WERI-Rb-1 (cell line): Measurements from ENCODE around the gene SEMA4D.

Experiments
- DNase-seq: peaks from one replicate; pipeline ENCODE4 v3.0.0-alpha.2; 2020
- H3K27ac ChIP-seq: fragments of 250-450 bp; sonication (Bioruptor Pico); 2 replicates; pipeline ENCODE4 v1.5.1; 2020; ENCODE audit warnings: mild to moderate bottlenecking, moderate library complexity
- H3K27me3 ChIP-seq: fragments of 250-450 bp; sonication (Bioruptor Pico); 2 replicates; pipeline ENCODE4 v1.5.1; 2021; ENCODE audit warnings: mild to moderate bottlenecking, low read depth, moderate library complexity; ENCODE audit not compliant: insufficient read depth, severe bottlenecking
- H3K36me3 ChIP-seq: fragments of 250-450 bp; sonication (Bioruptor Pico); 2 replicates; pipeline ENCODE4 v1.5.1; 2020; ENCODE audit warnings: mild to moderate bottlenecking, moderate library complexity
- H3K4me3 ChIP-seq: 2 replicates; pipeline ENCODE4 v1.5.1; 2011; ENCODE audit warnings: low read depth, mild to moderate bottlenecking, control low read depth, low read length
- H3K9me3 ChIP-seq: fragments of 250-450 bp; sonication (Bioruptor Pico); 2 replicates; pipeline ENCODE4 v1.5.1; 2021; ENCODE audit warnings: mild to moderate bottlenecking, moderate library complexity; ENCODE audit not compliant: severe bottlenecking
- TF ChIP-seq, protein P1 (sequence below): IDR thresholded peaks from 2 replicates; pipeline ENCODE4 v1.5.1; 2011; ENCODE audit warnings: low read depth, mild to moderate bottlenecking, control low read depth, inconsistent platforms, low read length

Gene SEMA4D

DNA sequence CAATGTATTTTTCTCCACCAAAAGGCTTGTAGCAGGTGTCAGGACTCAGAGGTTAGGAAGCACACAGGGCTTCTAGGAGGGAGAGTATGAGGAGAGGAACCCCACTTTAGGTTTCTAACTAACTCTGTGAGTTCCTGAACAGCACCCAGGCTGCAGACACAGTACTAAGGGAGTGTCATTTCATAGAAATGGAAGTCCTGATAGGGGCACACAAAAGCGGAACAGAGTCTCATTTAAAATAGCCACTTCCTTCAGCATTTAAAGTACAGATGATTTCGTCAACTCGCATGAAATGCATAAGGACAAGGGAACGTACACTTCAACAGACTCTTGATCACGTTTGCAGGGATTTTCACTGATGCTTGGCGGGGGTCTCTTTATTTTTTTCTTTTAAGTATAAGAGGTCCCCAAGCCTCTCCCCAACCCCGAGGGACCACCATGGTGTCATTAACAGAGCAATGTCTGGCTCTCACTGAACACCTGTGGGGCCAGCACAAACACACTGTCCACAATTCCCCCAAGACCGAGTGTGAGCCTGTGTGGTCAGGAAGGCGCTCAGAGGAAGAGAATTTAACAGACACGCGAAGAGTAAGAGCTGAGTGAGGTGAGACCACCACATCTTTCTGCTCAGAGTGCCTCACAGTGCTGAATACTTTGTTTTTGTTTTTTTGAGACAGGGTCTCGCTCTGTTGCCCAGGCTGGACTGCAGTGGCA, 97.4 kb downstream of the SEMA4D start:
- H3K27ac ChIP-seq: no peak overlapping the region
- no peaks in the 10 kb centered on the region for H3K9me3 ChIP-seq
- H3K27me3 ChIP-seq: no peaks in the 10 kb centered on the region
- DNase-seq: no peak
- H3K36me3 ChIP-seq: peaks cover 20% of the 10 kb centered on the region
- no peak overlapping the region for H3K4me3 ChIP-seq
- TF ChIP-seq, protein P1, sequence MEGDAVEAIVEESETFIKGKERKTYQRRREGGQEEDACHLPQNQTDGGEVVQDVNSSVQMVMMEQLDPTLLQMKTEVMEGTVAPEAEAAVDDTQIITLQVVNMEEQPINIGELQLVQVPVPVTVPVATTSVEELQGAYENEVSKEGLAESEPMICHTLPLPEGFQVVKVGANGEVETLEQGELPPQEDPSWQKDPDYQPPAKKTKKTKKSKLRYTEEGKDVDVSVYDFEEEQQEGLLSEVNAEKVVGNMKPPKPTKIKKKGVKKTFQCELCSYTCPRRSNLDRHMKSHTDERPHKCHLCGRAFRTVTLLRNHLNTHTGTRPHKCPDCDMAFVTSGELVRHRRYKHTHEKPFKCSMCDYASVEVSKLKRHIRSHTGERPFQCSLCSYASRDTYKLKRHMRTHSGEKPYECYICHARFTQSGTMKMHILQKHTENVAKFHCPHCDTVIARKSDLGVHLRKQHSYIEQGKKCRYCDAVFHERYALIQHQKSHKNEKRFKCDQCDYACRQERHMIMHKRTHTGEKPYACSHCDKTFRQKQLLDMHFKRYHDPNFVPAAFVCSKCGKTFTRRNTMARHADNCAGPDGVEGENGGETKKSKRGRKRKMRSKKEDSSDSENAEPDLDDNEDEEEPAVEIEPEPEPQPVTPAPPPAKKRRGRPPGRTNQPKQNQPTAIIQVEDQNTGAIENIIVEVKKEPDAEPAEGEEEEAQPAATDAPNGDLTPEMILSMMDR: no peak

DNA sequence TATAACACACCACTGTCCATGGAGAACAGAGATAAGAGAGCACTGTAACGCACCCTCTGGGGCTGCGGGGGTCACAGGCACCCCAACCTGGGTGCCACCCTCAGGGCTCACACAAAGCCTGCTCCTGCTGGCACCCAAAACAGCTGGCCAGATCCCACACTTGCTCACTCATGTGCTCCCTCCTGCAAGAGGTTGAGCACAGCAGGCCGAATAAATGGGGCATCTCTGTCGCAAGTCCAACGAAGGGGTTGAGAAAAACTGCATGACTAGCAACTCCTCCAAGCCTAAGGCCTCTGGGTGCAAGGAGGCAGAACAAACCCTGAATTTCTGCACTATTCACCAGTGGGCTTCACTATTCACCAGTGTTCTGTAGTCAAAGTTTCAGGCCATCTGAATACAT, 99.3 kb downstream of the SEMA4D start:
- H3K27me3 ChIP-seq: no peaks in the 10 kb centered on the region

DNA sequence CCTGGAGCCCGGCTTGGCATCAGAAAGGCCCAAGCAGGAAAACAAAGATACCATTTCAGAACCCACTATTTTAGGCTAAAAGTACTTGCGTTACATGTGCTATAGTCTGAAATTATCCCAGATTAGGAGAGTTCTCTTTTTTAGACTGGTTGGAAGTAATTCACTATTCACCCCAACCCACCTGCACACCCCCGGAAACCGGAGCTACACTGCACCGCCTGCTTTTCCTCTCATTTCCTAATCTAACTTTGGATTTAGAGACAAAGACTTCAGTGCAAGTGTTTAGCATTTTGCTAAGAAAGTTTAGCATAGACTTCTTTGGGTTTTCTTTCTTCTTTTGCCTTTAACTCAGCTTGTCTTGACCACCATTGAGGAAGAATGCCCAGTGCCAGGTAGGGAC, 100.4 kb downstream of the SEMA4D start:
- no peak for DNase-seq
- H3K27ac ChIP-seq: no peak overlapping the region
- peaks cover 37% of the 10 kb centered on the region for H3K36me3 ChIP-seq
- no peak overlapping the region for H3K4me3 ChIP-seq
- no peaks in the 10 kb centered on the region for H3K27me3 ChIP-seq
- TF ChIP-seq, protein P1: no peak
- H3K9me3 ChIP-seq: no peaks in the 10 kb centered on the region

More for the DNA sequence above, 99.3 kb downstream of the SEMA4D start:
- Histone ChIP-seq H3K36me3 (peaks cover 27% of the 10 kb centered on the region), H3K9me3 (no peaks in the 10 kb centered on the region), H3K27ac (no peak overlapping the region), H3K4me3 (no peak overlapping the region)
- DNase-seq: no peak
- TF ChIP-seq, protein P1: no peak

DNA sequence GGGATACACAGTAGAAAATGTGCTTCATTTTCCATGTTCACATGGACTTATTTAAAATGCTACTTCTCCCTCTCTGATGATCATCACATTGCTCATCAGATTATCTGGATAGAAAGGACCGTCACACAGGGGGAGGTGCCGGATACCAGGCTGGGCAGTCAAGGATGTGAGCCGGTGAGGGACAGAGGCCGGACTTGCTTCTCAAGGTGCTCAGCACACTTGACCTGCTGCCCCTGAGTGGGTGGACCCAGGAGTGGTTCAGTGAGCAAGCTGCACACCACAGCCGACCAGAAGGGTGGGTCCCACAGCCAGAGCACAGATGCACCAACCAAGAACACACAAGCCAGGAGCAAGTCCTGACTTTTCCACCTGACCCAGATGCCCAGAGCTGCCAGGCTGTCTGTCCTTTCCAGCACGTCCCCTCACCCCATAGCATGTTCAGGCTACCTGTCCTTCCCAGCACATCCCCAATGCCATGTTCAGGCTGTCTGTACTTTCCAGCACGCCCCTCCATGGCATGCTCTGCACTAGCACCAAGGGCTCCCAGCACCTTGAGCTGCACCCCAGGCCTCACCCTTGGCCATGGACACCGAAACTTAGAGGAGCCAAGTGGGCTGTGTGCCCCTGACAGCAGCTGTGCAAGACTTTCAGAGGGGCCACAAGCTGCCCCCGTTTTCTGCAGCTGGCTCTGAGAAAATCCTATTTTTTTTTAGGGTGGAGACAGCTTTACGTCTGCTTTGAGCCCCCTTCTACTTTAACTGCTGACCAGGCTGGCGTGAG, 101.8 kb downstream of the SEMA4D start:
- H3K36me3 ChIP-seq: peaks cover 35% of the 10 kb centered on the region
- H3K27me3 ChIP-seq: no peaks in the 10 kb centered on the region
- TF ChIP-seq, protein P1: no peak
- H3K27ac ChIP-seq: no peak overlapping the region
- H3K9me3 ChIP-seq: no peaks in the 10 kb centered on the region
- no peak overlapping the region for H3K4me3 ChIP-seq
- DNase-seq: no peak

DNA sequence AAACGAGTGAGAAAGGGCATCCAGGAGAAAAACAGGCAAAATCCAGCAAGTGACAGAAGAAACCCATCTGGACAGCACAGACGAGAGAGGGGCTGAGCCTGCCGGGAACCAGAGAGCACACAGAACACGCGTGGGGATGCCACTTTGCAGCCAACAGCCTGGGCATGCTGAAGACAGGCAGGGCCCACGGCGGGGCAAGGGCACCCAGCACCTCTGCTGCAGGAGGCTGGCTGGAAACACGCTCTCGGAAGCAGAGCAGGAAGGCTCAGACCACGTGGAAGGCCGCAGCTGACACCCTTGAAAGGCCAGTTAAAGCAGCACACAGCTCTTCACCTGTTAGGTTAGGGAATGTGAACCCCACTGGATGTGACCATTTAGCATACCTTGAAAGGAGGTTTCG, 103.5 kb downstream of the SEMA4D start:
- Histone ChIP-seq H3K27me3 (no peaks in the 10 kb centered on the region), H3K4me3 (no peak overlapping the region), H3K36me3 (peaks cover 52% of the 10 kb centered on the region), H3K9me3 (no peaks in the 10 kb centered on the region), H3K27ac (no peak overlapping the region)
- TF ChIP-seq, protein P1: no peak
- DNase-seq: no peak
